ENCODE measurements around the gene MED29. TPM values are rescaled to one million over a fixed set of nuclear protein-coding genes. Genes with fewer than 3 reads are reported as not detected.
"Not testable (repeated sequence)": the region's sequence is repeated elsewhere in the genome, so short reads cannot be mapped to it uniquely, and the experiment has no call there.

The MED29 gene
- total RNA-seq, 1 donor from 2014 or later: 22.1 TPM

DNA sequence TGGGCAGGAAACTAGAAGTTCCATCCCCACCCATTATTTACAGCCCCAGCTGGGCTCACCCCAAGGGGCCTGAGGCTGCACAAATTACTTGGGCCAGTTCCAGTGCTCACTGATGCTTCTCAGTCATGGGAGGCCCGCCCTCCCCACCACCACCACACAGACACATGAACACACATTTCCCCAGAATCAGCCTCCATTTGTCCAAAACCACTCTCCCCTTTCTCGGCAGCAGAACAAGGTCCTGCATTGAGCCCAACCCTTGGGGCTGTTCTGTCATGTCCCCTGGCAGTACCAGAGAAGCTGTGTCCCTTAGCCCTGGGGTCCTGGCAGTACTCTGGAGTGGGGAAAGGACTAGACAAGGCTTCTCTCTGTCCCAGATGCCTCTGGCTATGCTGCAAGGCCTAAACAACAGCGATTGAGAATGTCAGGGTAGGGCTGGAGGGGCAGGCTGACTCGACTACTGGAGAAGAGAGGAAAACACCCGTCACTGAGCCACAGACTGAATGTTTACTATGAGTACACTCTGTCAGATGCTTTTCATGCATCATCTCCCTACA, 27.2 kb upstream of the MED29 start:
- DNase-seq: peak; percentile 72
- intact Hi-C loops (cut with DNase I): no loop called here
- peak; percentile 77 for ATAC-seq (ENCODE audit: poor library complexity)

- intact Hi-C loops (cut with DNase I): no loop called here
- ATAC-seq (ENCODE audit: poor library complexity) (no peak), DNase-seq (no peak)
These were observed 25.6 kb upstream of the MED29 start for GRCh38 chr19:39365531-39365930.

DNA sequence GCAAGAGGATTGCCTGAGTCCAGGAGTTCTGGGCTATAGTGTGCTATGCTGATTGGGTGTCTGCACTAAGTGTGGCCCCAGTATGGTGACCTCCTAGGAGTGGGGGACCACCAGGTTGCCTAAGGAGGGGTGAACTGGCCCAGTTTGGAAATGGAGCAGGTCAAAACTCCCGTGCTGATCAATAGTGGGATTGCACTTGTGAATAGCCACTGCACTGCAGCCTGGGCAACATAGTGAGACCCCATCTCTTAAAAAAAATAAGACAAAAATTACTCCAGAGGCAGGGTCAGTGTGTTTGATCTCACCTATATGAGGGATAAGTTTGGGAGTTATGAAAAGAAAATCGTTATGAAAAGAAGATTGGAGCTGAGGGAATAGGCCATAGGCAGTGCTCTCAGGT, 22.0 kb upstream of the MED29 start:
- intact Hi-C loops (cut with DNase I): no loop called here
- DNase-seq (no peak), ATAC-seq (ENCODE audit: poor library complexity) (no peak)

DNA sequence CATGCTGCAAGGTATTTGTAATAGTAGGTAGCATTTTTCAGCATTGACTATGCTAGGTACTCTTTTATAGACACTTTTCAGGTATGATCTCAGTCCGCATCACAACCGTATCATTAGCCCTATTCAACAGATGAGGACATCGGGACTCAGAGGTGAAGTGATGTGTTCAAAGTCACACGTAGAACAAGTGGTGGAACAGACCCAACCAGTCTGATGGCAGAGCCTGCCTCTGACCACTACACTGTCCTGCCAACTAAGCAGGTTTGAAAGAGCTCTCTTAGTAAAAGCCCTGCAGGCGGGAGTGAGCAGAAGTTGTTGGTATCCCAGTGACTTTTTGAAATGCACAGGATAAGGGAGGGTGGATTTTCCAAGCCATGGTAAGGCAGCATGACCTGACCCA, 20.4 kb upstream of the MED29 start:
- ATAC-seq (ENCODE audit: poor library complexity): no peak
- intact Hi-C loops (cut with DNase I): no loop called here
- no peak for DNase-seq

DNA sequence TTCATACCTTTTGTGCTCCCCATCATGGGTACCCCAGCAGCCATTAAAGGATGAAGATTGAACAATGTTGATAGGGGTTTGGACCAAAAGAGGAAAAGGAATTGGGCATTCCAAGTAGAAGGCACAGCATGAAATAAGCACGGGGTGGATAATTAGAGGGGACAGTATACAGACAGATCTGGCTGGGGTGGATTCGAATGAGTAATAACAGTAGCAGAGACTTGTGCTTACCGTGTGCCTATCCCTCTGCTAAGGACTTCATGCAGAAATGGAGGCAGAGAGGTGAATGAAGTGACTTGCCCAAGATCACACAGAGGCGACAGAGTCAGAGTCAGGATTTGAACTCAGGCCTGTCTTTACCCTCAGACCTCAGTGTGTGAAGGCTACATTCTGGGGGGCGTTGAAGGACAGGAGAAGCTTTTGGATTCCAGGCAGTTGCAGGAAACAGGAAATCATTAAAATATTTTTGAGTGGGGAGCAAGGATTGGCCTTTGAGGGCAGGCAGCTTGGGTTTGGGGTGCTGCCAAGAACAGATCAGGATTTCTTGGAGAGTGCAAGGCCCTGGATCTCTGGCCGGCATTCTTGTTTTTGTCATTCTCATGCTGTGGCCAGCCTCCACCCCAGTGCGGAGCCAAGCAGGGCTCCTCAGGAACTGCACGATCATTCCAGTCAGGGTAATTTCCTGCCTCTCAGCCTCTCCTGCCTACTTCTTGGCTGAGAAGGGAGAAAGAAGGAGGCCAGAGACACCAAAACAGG, 19.0 kb upstream of the MED29 start:
- intact Hi-C loops (cut with DNase I): no loop called here
- peak; percentile 87 for DNase-seq
- ATAC-seq (ENCODE audit: poor library complexity): peak; percentile 95

DNA sequence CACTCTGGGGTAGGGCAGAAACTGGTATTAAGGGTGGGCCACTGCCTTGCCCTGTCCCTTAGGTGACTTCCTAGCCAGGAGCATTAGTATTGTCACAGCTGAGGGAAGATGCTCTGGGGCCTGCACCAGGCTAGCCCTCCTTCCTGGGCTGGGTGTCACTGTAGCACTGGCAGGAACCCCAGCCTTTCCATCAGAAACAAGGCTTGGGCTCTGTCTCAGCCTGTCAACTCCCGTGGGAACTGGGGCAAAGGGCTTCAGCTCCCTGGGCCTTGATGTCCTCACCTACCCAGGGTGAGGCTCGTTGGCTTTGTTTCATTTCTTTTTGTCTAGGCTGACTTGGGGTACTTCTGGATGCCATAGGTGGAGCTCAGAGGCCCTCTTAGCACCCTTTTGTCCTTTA, 18.2 kb upstream of the MED29 start:
- no peak for DNase-seq
- ATAC-seq (ENCODE audit: poor library complexity): peak; percentile 55
- intact Hi-C loops (cut with DNase I): no loop called here

DNA sequence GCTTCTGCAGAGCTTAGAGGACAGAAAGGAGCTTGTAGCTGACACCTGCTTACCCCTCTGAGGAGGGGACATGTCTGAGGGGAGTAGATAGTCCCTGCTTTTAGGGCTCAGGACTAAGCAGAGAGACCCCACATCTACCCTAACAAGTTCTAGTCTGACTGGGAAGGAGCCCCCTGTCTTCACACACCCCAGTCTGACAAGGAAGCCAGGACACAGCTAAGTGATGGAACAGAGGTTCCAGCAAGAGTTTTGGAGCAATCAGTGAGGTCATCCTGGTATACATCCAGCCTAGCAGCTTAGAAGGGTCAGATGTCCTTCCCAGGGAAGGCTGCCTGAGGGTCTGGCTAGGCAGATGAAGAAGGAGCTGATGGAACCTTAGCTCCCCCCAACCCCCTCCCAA, 15.2 kb upstream of the MED29 start:
- intact Hi-C loops (cut with DNase I): no loop called here
- DNase-seq (no peak), ATAC-seq (ENCODE audit: poor library complexity) (no peak)

DNA sequence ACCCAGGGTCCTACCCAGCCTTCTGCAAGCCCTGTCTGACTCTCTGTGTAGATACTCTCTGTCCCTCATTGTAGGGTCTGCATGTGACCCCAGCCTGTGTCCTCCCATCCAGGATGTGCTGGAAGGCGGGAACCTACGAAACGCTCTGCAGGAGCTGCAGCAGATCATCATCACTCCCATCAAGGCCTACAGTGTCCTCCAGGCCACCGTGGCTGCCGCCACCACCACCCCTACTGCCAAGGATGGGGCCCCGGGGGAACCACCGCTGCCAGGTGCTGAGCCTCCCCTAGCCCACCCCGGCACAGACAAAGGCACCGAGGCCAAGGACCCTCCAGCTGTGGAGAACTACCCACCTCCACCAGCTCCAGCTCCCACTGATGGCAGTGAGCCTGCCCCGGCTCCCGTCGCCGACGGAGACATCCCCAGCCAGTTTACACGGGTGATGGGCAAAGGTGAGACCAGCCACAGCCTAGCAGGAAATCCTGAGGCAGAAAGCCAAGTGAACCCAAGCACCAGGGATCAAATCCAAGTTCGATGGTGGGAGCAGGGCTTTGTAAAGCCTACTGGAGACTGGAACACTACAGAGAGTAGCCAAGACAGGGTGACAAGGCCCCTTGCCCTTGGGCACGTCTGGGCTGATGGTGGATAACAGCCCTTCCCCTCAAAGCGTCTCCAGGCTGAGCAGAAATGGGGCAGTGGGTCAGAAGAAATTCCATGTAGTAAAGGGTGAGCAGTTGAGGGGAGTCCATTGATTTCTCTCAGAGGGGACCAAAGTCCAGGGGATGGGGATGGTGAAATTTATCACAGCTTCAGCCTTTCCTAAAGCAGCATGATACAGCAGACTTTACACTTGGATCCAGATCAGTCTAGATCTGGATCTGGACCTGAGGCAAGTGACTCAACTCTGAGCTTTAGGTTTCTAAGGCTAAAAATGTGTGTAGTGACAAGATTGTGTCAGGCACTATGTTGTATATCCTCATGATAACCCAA, 13.5 kb upstream of the MED29 start:
- no peak for DNase-seq
- no peak for ATAC-seq (ENCODE audit: poor library complexity)
- intact Hi-C loops (cut with DNase I): no loop called here

DNA sequence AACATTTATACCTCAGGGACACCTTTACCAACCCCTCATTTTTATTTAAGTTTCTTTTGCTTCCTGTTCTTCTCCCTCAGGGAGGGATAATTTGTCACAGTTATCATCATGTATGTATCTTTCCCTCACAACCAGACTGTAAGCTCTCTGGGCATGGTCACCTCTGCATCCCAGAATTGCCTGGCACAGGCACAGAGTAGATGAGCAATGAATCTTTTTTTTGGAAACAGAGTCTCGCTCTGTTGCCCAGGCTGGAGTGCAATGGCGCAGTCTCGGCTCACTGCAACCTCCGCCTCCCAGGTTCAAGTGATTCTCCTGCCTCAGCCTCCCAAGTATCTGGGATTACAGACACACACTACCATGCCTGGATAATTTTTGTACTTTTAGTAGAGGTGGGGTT, 11.8 kb upstream of the MED29 start:
- intact Hi-C loops (cut with DNase I); DNase-seq; ATAC-seq (ENCODE audit: poor library complexity): not testable (repeated sequence)

GRCh38 chr19:39379865-39380396, 11.2 kb upstream of the MED29 start:
- ATAC-seq (ENCODE audit: poor library complexity): no peak
- intact Hi-C loops (cut with DNase I): no loop called here

GRCh38 chr19:39380521-39381502, 10.4 kb upstream of the MED29 start:
- DNase-seq (no peak), ATAC-seq (ENCODE audit: poor library complexity) (no peak)
- intact Hi-C loops (cut with DNase I): no loop called here

More at GRCh38 chr19:39379865-39380396, 11.2 kb upstream of the MED29 start:
- no peak for DNase-seq

DNA sequence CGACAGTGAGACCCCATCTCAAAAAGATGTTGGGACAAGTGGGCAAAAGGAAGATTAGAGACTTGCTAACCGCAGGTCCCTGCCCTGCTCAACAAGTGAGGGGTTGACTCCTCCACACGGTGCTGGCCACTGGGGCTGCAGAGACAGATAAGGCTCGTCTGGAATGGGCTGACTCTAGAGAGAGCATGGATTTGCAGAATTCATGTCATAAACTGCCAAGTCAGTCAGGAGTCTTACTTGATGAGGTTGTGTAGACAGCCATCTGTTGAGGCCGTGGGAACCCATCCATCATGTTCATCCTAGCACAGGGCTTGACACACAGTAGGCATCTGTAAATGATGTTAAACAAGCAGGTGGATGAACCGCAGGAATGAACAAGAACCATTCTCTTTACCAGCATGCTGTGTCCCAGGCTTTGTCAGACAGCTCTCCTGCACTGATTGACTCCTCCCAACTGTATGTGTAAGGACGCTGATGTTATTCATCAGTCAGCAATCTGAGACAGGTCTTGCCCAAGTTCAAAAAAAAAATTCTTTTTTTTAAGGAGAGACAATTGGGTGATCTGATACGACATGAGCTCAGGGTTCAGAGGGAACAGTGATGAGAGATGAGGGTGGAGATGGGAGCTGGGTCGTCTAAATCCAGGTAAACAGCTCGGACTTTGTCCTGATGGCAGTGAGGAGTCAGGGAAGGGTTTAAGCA, 9.1 kb upstream of the MED29 start:
- intact Hi-C loops (cut with DNase I): no loop called here
- ATAC-seq (ENCODE audit: poor library complexity) (no peak), DNase-seq (no peak)

- intact Hi-C loops (cut with DNase I): no loop called here
- DNase-seq (no peak), ATAC-seq (ENCODE audit: poor library complexity) (no peak)
These were observed 8.0 kb upstream of the MED29 start for GRCh38 chr19:39382991-39383828.

GRCh38 chr19:39384839-39385568, 6.2 kb upstream of the MED29 start:
- DNase-seq (no peak), ATAC-seq (ENCODE audit: poor library complexity) (no peak)
- intact Hi-C loops (cut with DNase I): no loop called here

- ATAC-seq (ENCODE audit: poor library complexity) (no peak), DNase-seq (no peak)
- intact Hi-C loops (cut with DNase I): no loop called here
These were observed 5.4 kb upstream of the MED29 start for GRCh38 chr19:39385629-39386411.
